ENCODE data around the gene ADSS1.

The ADSS1 gene

GRCh38 chr14:104751539-104752422 is 27.8 kb downstream of the ADSS1 start:
- DNase-seq = no peak

GRCh38 chr14:104752423-104752734 is 28.4 kb downstream of the ADSS1 start:
- DNase-seq = no peak

DNA sequence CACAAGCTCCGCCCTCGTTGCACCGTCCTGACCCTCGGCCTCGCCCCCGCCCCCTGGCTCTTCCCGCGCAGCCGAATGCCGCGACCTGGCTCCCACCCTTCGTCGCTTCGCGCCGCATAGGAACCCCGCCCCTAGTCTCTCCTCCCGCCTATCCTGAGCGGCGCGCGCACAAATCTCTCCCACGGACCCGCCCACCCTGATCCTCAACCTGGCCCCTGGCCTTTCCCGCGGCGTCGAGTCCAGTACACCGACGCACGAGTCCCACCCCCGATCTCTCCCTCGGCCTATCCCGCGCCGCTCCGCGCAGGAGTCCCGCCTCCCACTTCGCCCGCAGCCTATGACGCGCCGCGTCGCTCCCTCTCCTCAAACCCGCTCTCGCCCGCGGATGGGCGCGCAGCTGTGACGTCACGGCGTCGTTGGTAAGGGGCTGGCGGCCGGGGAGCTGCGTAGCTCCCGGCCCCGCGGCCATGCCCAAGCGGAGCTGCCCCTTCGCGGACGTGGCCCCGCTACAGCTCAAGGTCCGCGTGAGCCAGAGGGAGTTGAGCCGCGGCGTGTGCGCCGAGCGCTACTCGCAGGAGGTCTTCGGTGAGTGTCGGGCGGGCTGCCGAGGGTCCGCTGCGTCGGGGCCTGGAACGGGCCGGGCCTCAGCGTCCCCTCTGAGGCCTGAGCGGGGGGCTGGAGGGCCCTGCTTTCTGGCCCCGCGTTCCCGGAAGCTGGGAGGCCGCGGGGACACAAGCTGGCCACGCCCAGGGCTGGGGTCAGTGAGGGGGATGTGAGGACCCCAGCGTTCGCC is 28.9 kb downstream of the ADSS1 start, which contains the start of gene SIVA1:
SIVA1 (plus strand) TSS at position 413 of the 793 bp plus-strand sequence; CDS start at position 468, 55 bp downstream.
- peak; percentile 99 for DNase-seq

DNA sequence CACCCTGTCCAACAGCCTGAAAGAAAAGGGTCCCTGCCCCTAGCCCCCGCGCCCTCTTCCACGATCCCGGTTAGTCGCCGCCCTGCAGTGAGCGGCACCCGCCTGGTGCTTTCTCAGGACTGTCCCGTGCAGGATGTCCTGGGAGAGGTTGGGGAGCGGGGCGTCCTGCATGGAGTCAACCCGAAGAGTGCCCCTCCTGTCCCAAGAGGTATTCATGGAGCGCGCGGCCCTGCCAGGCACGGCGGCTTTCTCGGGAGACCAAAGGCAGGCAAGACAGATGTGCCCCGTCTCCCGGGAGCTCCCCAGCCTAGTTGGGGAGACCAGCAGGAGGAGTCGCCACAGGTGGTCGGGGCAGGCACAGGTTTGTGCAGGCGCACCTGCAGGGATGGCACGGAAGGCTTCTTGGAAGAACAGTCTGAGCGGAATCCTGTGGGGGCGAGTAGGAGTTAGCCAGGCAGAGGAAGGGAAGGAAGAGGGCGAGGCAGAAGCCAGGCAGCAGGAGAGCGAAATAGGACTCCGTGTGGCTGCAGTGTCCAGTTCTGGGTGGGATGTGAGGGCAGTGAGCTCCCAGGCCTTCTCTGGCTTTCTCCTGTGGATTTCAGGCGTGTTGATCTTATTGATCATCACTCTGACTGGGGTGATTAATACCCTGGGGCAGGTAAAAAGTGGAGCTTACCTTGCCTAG is 29.6 kb downstream of the ADSS1 start:
- DNase-seq = no peak

GRCh38 chr14:104754213-104754851 is 30.3 kb downstream of the ADSS1 start:
- no peak for DNase-seq

DNA sequence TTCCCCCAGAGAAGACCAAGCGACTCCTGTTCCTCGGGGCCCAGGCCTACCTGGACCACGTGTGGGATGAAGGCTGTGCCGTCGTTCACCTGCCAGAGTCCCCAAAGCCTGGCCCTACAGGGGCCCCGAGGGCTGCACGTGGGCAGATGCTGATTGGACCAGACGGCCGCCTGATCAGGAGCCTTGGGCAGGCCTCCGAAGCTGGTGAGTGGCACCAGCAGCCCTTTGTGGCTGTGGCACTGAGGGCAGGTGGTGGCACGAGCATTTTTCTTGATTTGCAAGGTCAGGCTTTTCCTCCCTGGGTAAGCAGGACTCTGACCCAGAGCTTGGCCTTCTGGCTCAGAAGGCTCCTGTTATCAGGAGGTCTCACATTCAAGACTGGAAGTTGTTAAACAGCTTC is 31.6 kb downstream of the ADSS1 start:
- DNase-seq = no peak

DNA sequence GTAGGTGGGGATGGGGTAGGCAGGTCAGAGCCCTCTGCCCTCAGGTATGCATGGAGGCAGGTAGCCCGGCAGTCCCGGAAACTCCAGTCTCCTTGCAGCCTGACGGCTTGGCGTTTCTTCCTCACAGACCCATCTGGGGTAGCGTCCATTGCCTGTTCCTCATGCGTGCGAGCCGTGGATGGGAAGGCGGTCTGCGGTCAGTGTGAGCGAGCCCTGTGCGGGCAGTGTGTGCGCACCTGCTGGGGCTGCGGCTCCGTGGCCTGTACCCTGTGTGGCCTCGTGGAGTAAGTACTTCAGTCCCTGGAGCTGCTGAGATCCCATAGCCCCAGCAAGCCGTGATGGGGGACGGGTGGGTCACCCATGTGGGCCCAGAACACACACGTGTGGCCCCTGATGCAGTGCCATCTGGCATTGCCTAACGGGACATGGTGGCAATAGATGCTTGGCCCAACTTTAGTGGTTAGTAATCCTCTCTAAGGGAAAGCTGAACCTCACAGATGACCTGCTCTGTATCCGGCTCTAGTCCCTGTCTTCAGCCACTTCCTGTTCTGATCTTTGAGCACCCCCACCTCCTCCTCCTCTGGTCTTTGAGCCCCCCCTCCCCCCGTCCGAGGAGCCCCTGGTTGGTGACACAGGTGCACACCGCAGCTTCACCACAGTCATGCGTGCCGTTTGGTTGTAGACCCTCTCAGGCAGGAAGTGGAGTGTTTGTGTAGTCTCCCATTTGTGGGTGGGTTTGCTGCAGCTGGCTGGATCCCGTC is 32.6 kb downstream of the ADSS1 start:
- no peak for DNase-seq

DNA sequence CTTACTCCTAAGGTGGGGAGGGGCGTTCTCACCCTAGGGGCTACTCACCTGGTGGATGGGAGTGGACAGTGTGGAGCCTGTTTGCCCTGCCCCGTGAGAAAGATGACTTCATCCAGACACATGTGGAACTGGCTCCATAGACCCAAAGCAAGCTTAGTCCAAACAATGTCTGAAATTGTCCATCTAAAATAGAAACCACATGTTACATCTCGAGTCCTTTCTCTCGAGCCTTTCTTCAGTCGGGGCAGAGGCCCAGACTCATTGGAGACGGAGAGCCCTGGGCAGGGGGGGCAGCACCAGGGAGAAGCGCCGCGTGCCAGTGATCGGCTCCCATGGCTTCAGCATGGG is 33.2 kb downstream of the ADSS1 start:
- DNase-seq = no peak

GRCh38 chr14:104757681-104758392 is 33.8 kb downstream of the ADSS1 start:
- DNase-seq = no peak

DNA sequence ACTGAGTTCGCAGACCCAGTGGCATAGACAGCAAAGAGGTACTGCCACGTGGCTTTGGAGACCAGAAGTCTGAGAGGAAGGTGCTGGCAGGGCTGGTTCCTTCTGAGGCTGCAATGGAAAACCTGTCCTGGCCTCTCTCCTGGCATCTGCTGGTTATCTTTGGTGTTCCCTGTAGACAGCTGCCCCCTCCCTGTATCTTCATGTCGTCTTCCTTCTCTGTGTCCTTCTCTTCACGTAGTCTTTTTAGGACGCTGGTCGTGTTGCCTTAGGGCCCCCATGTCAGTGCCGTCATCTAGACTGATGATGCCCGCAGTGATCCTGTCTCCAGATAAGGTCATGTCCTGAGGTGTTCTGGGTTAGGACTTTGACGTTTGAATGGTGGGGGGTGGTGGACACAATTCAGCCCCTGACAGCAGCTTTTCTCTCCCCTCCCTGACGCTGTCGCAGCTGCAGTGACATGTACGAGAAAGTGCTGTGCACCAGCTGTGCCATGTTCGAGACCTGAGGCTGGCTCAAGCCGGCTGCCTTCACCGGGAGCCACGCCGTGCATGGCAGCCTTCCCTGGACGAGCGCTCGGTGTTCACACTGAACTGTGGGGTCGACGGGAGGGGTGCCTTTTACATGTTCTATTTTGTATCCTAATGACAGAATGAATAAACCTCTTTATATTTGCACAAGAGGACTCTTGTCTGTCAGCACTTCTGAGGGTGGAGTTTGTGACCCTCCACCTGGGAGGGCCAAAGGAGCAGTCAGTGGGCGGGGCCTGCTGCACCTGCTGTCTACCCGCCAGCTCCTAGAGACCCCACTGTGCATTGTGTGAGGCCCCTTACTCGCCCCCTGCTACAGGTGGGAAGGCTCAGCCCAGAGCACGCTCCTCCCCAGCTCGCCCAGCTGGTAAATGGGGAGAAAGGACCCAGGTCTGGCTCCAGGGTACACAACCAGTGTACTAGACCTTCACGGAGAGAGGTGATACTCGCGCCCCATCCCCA is 35.2 kb downstream of the ADSS1 start:
- no peak for DNase-seq

DNA sequence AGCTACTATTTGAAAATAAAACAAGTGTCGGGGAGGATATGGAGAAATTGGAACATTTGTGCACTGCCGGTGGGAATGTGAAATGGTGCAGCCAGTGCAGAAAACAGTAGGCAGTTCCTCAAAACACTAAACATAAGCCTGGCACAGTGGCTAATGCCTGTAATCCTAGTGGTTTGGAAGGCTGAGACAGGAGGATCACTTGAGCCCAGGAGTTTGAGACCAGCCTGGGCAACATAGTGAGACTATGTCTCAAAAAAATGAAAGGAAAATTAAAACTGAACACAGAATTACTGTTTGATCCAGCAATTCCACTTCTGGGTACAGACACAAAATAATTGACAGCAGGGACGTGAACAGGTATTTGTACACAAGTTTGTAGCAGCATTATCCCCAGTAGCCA is 41.5 kb downstream of the ADSS1 start:
- DNase-seq = no peak

- DNase-seq = no peak
Measured at GRCh38 chr14:104766256-104766862, 42.3 kb downstream of the ADSS1 start.

GRCh38 chr14:104766863-104767633 is 43.0 kb downstream of the ADSS1 start:
- no peak for DNase-seq

- no peak for DNase-seq
Measured at GRCh38 chr14:104767634-104767918, 43.5 kb downstream of the ADSS1 start.

DNA sequence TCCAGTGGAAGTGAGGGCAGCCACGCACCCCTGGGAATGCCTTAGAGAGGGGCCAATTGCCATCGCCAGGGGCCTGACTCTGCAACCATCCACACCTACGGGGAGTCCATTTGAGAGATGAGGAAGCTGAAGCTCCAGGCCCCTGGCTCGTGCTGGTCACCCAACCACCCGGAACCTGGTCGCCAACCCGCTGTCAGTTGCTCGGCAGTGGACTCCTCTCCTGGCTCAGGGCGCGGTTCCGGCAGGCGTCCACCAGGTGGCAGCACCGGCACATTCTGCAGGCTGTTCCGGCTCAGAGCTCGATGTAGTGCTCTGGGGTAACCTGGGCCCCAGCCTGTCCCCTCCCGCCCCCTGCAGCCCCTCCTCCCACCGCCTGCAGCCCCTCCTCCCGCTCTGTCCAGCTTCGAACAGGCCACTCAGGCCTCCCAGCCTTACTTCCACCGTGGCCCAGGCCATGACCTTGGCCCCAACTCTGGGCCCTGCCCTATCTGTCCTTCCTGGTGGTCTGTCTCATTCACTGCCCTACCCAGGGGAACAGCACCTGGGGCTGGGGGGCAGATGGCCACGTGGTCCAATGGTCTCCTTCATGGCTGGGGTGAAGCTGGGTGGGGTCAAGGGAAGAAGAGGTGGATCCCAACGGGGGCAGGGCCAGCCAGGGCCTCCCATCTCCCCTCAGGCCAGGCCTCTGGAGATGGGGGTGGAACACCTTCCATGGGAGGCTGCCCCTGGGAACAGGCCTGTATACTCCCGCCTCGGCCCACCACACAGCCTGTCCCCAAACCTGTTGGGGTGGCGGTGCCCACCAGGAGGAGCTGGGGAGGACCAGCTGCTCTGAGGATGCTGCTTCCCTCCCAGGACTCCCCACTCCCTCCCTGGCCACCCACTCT is 44.7 kb downstream of the ADSS1 start:
- DNase-seq = peak; percentile 32

GRCh38 chr14:104769324-104770071 is 45.5 kb downstream of the ADSS1 start:
- no peak for DNase-seq

DNA sequence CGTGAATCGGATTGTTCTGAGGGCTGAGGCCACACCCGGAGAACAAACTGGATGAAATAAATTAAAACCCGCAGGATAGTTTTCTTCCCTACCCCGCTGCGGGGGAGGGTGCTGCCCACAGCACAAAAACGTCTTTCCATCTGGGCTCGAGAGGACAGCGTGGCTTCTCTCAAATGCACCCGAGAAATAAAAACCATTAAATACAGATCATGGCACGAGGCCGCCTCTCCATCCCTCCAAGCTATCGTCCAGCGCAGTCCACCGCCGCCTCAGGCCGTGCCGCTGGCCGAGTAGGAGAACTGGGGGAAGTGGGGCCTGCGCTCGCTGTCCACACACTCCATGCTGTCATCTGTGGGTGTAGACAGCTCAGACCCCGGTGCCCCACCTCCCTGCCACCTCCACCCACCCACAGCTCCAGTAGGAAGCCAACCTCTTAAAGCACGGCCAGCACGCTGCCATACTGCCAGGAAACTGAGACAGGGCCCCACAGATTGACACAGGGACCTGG is 46.1 kb downstream of the ADSS1 start:
- no peak for DNase-seq
